ENCODE measurements around the gene TMEM178A.

DNA sequence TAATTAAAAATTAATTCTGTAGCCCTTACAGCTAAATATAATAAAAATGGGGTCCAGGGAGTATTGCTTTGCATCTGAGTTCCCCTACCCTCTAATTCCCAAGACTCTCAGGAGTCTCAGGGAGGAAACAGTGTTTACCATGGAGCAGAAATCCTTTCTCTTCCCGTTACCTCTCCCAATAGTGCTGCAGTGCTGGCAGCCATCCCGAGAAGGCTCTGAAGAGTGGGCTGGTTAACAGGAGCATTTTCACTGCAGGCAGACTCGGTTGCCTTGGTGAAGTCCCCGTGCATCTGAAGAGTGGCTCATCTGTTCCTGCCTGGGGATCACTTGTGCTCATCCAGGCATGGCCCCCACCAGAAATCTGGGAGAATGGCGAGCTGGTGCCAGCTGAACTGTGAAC, 41.8 kb upstream of the TMEM178A start:
- no peak for TF ChIP-seq CTCF (IDR thresholded peaks at IDR 0.05)
- no peak for TF ChIP-seq EZH2 (IDR thresholded peaks at IDR 0.05; ENCODE audit: borderline replicate concordance, insufficient read depth, low read depth, low read length, poor library complexity, severe bottlenecking)

Measured in B cell (primary cell).